Measurements from ENCODE around the gene SEZ6L.

The SEZ6L gene

DNA sequence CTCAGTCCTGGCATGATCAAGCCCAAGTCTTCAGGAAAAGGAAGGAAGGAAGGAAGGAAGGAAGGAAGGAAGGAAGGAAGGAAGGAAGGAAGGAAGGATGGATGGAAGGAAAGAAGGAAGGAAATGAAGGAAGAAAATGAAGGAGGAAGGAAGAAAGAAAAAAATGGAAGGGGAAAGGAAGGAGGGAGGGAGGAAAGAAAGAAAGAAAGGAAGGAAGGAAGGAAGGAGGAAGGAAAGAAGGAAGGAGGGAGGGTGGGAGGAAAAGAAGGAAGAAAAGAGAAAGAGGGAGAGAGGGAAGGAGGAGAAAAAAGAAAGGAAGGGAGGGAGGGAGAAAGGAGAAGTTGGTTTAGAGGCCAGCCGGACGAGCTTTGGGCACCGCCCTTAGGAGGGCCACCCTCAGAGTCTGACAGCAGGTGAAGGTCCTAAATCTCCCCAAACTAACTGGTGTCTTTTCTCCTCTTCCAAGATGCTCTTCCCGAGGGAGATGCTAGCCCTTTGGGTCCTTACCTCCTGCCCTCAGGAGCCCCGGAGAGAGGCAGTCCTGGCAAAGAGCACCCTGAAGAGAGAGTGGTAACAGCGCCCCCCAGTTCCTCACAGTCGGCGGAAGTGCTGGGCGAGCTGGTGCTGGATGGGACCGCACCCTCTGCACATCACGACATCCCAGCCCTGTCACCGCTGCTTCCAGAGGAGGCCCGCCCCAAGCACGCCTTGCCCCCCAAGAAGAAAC is 122.8 kb downstream of the SEZ6L start:
- Histone ChIP-seq H3K4me1 (ENCODE audit: control insufficient read depth, insufficient read depth, low read length) (no peaks in the 10 kb centered on the region), H3K9ac (ENCODE audit: low read length) (no peak overlapping the region), H3K27ac (ENCODE audit: low read depth, low read length) (no peak overlapping the region), H3K27me3 (ENCODE audit: control insufficient read depth, insufficient read depth, low read length) (no peaks in the 10 kb centered on the region), H3K4me3 (ENCODE audit: low read length) (no peak overlapping the region), H3K36me3 (ENCODE audit: control insufficient read depth, insufficient read depth, low read length) (no peaks in the 10 kb centered on the region)

DNA sequence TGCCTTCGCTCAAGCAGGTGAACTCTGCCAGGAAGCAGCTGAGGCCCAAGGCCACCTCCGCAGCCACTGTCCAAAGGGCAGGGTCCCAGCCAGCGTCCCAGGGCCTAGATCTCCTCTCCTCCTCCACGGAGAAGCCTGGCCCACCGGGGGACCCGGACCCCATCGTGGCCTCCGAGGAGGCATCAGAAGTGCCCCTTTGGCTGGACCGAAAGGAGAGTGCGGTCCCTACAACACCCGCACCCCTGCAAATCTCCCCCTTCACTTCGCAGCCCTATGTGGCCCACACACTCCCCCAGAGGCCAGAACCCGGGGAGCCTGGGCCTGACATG is 123.4 kb downstream of the SEZ6L start:
- Histone ChIP-seq H3K4me1 (ENCODE audit: control insufficient read depth, insufficient read depth, low read length) (no peaks in the 10 kb centered on the region), H3K4me3 (ENCODE audit: low read length) (no peak overlapping the region), H3K27me3 (ENCODE audit: control insufficient read depth, insufficient read depth, low read length) (no peaks in the 10 kb centered on the region), H3K36me3 (ENCODE audit: control insufficient read depth, insufficient read depth, low read length) (no peaks in the 10 kb centered on the region), H3K9ac (ENCODE audit: low read length) (no peak overlapping the region), H3K27ac (ENCODE audit: low read depth, low read length) (no peak overlapping the region)

DNA sequence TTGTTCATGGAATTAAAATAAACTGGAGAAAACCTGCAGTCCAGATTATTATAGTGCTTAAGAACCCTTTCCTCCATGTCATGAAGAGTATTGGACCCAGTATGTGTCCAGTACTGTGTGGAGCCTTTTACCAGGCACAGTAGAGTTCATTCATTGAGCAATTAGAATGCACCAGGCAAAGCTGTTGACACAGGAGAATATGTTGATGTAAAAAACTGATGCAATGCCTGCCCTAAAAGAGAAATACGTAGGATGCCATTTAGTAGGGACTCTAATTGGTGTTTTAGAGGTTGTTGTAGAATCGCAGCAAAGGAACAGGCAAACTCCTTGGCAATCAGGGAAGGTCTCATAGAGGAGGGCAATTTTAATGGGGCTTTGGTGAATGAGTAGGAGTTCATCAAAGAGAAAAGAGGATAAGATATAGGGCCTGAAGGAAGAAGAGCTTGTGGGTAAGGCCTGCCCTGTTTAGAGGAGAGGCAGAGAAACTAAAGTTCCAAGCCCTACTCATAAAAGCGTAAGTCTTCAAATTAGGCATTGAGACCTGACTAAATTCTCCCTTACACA is 126.4 kb downstream of the SEZ6L start:
- Histone ChIP-seq H3K4me1 (ENCODE audit: control insufficient read depth, insufficient read depth, low read length) (no peaks in the 10 kb centered on the region), H3K4me3 (ENCODE audit: low read length) (no peak overlapping the region), H3K27ac (ENCODE audit: low read depth, low read length) (no peak overlapping the region)

DNA sequence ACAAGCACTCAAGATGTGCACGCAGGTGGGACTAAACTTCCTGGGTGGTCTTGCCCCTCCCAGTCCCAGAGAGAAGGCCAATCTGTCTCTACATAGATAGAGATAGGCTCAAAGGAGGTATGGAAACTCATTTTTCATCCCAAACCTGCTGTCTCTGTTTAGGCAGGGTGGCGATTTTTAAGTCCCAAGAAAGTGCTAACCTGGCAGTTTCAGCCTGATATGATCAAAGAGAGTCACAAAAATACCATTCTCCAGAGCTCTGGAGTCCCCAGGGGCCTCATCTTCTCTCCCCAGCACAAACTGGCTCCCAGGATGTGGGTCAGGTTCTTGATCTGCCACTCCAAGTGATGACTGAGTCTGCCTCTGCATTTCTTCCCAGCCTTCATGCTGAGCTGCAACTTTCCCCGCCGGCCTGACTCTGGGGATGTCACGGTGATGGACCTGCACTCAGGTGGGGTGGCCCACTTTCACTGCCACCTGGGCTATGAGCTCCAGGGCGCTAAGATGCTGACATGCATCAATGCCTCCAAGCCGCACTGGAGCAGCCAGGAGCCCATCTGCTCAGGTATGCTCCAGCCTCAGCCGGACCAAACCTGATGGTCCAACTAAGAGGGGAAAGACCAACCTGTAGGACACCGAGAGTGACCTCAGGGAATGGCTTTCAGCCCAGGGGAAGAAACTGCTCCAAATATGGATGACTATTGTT is 129.5 kb downstream of the SEZ6L start:
- no peak overlapping the region for H3K4me3 ChIP-seq (ENCODE audit: low read length)
- H3K9ac ChIP-seq (ENCODE audit: low read length), result no peak overlapping the region
- H3K36me3 ChIP-seq (ENCODE audit: control insufficient read depth, insufficient read depth, low read length), result no peaks in the 10 kb centered on the region
- H3K27ac ChIP-seq (ENCODE audit: low read depth, low read length), result no peak overlapping the region
- H3K4me1 ChIP-seq (ENCODE audit: control insufficient read depth, insufficient read depth, low read length), result no peaks in the 10 kb centered on the region
- peaks cover 3% of the 10 kb centered on the region for H3K27me3 ChIP-seq (ENCODE audit: control insufficient read depth, insufficient read depth, low read length)

More for the DNA sequence above, 126.4 kb downstream of the SEZ6L start:
- no peaks in the 10 kb centered on the region for H3K27me3 ChIP-seq (ENCODE audit: control insufficient read depth, insufficient read depth, low read length)
- H3K9ac ChIP-seq (ENCODE audit: low read length), result no peak overlapping the region
- no peaks in the 10 kb centered on the region for H3K36me3 ChIP-seq (ENCODE audit: control insufficient read depth, insufficient read depth, low read length)

DNA sequence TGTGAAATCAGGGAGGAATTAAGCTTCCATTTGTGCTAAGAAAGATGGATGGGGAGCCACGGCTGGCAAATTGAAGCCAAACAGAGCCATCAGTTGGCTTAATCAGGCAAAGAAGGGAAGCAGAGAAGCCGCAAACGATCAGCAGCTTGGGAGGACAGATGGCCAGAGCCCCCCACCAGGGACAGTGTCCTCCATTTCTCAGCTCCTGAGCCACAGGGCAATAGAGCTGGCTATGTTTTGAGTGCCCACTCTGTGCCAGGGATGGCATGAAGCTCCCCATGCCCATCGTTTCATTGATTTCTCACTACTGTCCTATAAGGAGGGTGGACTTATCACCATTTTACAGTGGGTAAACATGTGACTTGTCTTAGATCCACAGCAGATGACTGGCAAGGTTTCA is 133.5 kb downstream of the SEZ6L start:
- Histone ChIP-seq H3K27ac (ENCODE audit: low read depth, low read length) (no peak overlapping the region), H3K4me1 (ENCODE audit: control insufficient read depth, insufficient read depth, low read length) (no peaks in the 10 kb centered on the region), H3K4me3 (ENCODE audit: low read length) (no peak overlapping the region), H3K9ac (ENCODE audit: low read length) (no peak overlapping the region), H3K36me3 (ENCODE audit: control insufficient read depth, insufficient read depth, low read length) (no peaks in the 10 kb centered on the region), H3K27me3 (ENCODE audit: control insufficient read depth, insufficient read depth, low read length) (peaks cover 3% of the 10 kb centered on the region)

DNA sequence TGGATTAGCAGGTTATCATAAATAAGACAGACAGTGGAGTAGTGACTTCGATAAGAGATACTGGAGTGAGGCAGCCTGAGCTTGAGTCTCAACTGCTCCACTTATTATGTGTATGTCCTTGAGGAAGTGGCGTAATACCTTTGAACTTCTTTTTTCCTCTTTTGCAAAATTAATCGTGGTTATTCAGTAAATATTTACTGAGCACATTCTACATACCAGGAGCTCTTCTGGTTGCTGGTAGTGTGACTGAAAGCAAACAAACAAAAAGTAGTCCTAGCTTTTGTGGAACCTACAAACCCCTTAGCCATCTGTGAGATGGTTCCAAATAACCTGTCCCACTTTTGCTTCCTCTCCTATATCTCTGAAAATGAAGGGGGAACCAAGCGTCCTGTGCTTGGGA is 134.2 kb downstream of the SEZ6L start:
- H3K27me3 ChIP-seq (ENCODE audit: control insufficient read depth, insufficient read depth, low read length), result peaks cover 3% of the 10 kb centered on the region
- no peaks in the 10 kb centered on the region for H3K4me1 ChIP-seq (ENCODE audit: control insufficient read depth, insufficient read depth, low read length)
- no peaks in the 10 kb centered on the region for H3K36me3 ChIP-seq (ENCODE audit: control insufficient read depth, insufficient read depth, low read length)
- H3K4me3 ChIP-seq (ENCODE audit: low read length), result no peak overlapping the region
- H3K9ac ChIP-seq (ENCODE audit: low read length), result no peak overlapping the region
- no peak overlapping the region for H3K27ac ChIP-seq (ENCODE audit: low read depth, low read length)

DNA sequence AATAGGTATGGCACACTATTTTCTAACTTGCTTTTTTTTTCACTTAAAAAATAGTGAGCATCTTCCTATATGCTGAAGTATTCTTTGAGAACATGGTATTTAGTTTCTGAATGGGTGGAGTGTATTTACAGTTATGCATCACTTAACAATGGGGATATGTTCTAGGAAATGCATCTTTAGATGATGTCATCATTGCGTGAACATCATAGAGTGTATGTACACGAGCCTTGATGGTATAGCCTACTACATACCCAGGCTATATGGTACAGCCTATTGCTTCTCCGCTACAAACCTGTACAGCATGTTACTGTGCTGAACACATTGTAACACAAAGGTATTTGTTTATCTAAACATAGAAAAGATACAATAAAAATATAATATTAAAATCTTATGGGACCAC is 135.5 kb downstream of the SEZ6L start:
- H3K9ac ChIP-seq (ENCODE audit: low read length), result no peak overlapping the region
- no peak overlapping the region for H3K4me3 ChIP-seq (ENCODE audit: low read length)
- H3K27me3 ChIP-seq (ENCODE audit: control insufficient read depth, insufficient read depth, low read length), result peaks cover 5% of the 10 kb centered on the region
- H3K4me1 ChIP-seq (ENCODE audit: control insufficient read depth, insufficient read depth, low read length), result no peaks in the 10 kb centered on the region
- no peak overlapping the region for H3K27ac ChIP-seq (ENCODE audit: low read depth, low read length)
- H3K36me3 ChIP-seq (ENCODE audit: control insufficient read depth, insufficient read depth, low read length), result no peaks in the 10 kb centered on the region

DNA sequence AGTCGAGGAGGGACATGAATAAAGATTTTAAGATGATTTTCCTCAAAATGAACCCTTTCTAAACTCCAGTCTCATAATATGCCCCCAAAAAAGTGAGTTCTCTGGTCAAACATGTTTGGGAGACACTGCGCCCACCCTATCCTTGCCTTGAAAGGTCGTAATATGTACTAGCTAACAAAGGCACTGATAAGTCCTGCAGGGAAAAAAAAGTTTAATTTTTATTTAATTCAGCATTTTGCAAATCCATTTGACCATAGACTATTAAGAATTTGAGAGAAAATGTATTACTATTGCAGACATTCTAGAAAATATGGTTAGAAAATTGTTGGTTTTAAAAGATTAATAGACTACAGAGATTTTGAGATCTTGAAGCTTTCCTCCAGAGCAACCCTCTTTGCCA is 139.2 kb downstream of the SEZ6L start:
- no peaks in the 10 kb centered on the region for H3K4me1 ChIP-seq (ENCODE audit: control insufficient read depth, insufficient read depth, low read length)
- H3K9ac ChIP-seq (ENCODE audit: low read length), result no peak overlapping the region
- peaks cover 2% of the 10 kb centered on the region for H3K27me3 ChIP-seq (ENCODE audit: control insufficient read depth, insufficient read depth, low read length)
- no peak overlapping the region for H3K27ac ChIP-seq (ENCODE audit: low read depth, low read length)
- H3K36me3 ChIP-seq (ENCODE audit: control insufficient read depth, insufficient read depth, low read length), result no peaks in the 10 kb centered on the region
- H3K4me3 ChIP-seq (ENCODE audit: low read length), result no peak overlapping the region

DNA sequence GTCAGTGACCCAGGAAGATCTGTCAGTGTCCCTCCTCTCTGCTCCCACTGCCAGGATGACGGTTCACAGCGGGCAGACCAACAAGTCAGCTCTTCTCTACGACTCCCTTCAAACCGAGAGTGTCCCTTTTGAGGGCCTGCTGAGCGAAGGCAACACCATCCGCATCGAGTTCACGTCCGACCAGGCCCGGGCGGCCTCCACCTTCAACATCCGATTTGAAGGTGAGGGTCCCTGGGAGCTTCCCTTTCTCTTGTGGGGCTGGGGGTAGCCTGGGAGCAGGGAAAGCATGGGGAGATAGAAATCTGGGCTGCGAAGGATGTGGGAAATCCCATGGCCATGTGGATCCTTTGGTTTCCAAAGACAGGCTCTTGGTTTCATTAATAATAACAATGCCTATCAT is 141.4 kb downstream of the SEZ6L start:
- H3K4me3 ChIP-seq (ENCODE audit: low read length), result no peak overlapping the region
- H3K27me3 ChIP-seq (ENCODE audit: control insufficient read depth, insufficient read depth, low read length), result peaks cover 2% of the 10 kb centered on the region
- no peak overlapping the region for H3K27ac ChIP-seq (ENCODE audit: low read depth, low read length)
- H3K36me3 ChIP-seq (ENCODE audit: control insufficient read depth, insufficient read depth, low read length), result no peaks in the 10 kb centered on the region
- H3K9ac ChIP-seq (ENCODE audit: low read length), result no peak overlapping the region
- H3K4me1 ChIP-seq (ENCODE audit: control insufficient read depth, insufficient read depth, low read length), result no peaks in the 10 kb centered on the region

DNA sequence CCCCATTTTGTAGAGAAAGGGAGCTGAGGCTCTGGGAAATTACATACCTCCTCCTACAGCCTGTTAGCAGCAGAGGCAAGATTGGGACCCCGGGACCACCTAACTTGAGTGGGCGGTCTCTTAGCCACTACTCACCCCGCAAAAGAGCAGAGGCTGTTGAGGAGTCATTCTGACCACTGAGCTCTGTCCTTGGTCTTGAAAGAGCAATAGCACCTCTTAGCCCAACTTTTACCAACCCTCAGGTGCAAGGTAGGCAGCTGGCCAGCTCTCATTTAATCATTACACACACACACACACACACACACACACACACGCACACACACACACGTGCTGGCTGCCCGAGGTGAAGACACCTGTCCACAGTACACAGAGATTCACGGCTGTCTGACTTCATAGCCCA is 144.0 kb downstream of the SEZ6L start:
- H3K4me3 ChIP-seq (ENCODE audit: low read length), result no peak overlapping the region
- no peak overlapping the region for H3K27ac ChIP-seq (ENCODE audit: low read depth, low read length)
- H3K27me3 ChIP-seq (ENCODE audit: control insufficient read depth, insufficient read depth, low read length), result peaks cover 2% of the 10 kb centered on the region
- H3K36me3 ChIP-seq (ENCODE audit: control insufficient read depth, insufficient read depth, low read length), result no peaks in the 10 kb centered on the region
- H3K4me1 ChIP-seq (ENCODE audit: control insufficient read depth, insufficient read depth, low read length), result no peaks in the 10 kb centered on the region
- H3K9ac ChIP-seq (ENCODE audit: low read length), result no peak overlapping the region

DNA sequence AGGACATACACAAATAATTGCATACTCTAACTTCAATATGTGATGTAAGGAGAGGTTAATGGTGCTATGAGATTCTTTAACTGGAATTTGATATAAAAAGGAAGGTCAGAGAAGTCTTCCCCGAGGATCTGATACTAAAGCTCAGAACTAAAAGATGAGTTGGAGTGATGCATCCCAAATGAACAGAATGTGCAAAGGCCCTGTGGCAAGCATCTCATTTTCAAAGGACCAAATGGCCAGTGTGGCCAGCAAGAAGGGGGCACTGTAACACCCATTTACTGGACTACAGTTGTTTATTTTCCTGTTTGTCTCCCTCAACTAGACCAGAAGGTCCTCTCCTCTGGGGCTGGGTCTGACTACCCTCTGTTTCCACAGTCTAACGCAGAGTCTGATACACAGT is 144.9 kb downstream of the SEZ6L start:
- Histone ChIP-seq H3K4me1 (ENCODE audit: control insufficient read depth, insufficient read depth, low read length) (no peaks in the 10 kb centered on the region), H3K4me3 (ENCODE audit: low read length) (no peak overlapping the region), H3K9ac (ENCODE audit: low read length) (no peak overlapping the region), H3K27ac (ENCODE audit: low read depth, low read length) (no peak overlapping the region), H3K27me3 (ENCODE audit: control insufficient read depth, insufficient read depth, low read length) (no peaks in the 10 kb centered on the region), H3K36me3 (ENCODE audit: control insufficient read depth, insufficient read depth, low read length) (no peaks in the 10 kb centered on the region)

DNA sequence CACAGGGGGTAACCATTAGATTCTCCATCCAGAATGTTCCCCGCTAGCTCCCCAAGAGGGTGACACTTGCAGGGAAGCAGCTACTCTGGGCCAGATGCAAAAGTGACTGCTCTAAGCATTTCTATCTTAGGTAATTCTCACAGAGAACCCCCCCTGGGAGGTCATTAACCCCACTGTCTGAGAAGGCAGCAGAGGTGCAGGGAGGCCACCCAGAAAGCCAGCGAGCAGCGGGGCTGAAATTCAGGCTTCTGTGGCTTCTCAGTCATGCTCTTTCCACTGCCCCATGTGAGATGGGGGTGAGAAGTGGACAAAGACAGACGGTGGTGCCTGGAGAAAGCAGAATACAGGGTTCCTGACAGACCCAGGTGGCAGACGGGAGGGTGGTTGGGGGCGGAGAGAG is 145.4 kb downstream of the SEZ6L start:
- no peaks in the 10 kb centered on the region for H3K4me1 ChIP-seq (ENCODE audit: control insufficient read depth, insufficient read depth, low read length)
- no peaks in the 10 kb centered on the region for H3K27me3 ChIP-seq (ENCODE audit: control insufficient read depth, insufficient read depth, low read length)
- no peak overlapping the region for H3K9ac ChIP-seq (ENCODE audit: low read length)

More for the DNA sequence above, 145.4 kb downstream of the SEZ6L start:
- no peaks in the 10 kb centered on the region for H3K36me3 ChIP-seq (ENCODE audit: control insufficient read depth, insufficient read depth, low read length)
- no peak overlapping the region for H3K4me3 ChIP-seq (ENCODE audit: low read length)
- H3K27ac ChIP-seq (ENCODE audit: low read depth, low read length), result no peak overlapping the region

Data from rectal smooth muscle tissue (tissue), 1 donor.